Measurements from ENCODE around the gene TULP1. TPM values are rescaled to one million over a fixed set of nuclear protein-coding genes. Genes with fewer than 3 reads are reported as not detected.
A peak's percentile ranks its signal among the peaks of the same experiment; 100 is the strongest.

TULP1 gene
- total and polyA plus RNA-seq, 8 donors: 0.28 TPM; not detected in 7

DNA sequence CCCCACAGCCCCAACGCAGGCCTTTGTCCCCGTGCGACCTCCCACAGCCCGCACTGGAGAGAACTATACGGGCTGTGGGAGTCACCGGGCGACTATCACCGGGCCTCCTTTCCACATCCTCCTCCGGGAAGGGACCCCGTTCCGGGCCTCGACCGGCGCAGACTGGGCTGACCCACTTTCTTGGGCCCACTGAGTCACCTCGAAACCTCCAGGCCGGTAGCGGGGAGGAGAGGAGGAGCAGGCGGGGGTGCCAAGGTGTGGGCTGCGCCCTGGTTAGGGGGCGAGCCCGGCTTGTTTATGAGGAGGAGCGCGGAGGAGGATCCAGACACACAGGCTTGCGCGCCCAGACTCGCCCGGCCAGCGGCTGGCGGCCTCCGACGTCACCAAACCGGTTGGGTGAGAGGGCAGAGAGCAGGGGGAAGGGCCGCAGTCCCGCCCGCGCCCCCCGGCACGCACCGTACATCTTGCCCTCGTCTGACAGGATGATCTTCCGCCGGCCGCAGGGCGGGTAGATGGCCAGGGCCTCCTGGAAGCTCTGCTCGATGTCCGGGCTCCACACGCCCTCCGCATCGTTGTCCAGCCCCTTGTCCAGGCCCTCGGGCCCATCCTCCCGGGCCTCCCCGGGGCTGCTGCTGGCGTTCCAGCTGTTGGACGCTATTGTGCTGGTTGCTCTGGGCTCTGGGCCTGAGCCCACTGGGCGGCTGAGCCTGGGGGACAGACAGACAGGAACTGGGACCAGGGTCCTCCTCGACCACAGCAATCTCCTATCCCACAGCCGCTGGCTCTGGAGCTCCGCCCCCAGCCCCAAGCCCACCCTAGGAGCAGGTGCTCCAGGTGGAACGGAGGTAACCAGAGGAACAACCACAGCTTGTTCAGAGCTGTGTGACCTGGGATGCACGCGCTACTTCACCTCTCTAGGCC is 26.4 kb downstream of the TULP1 start:
- ATAC-seq: peak; percentile 70 to 83 (median 77)
- Histone ChIP-seq H3K36me3 (no peaks in the 10 kb centered on the region), H3K4me3 (peak overlapping the region in 2 of 4 donors; percentile 15 to 16), H3K4me1 (peaks cover 0 to 8% (median 0%) of the 10 kb centered on the region in 3 donors), H3K9me3 (no peaks in the 10 kb centered on the region), H3K27ac (peak overlapping the region in 1 of 4 donors; percentile 57), H3K27me3 (no peaks in the 10 kb centered on the region)
- 45 to 46% methylated on average over 60 to 61 of the region's 61 CpGs for WGBS, 2 donors
- FAIRE-seq: no peak
- intact Hi-C loops (cut with DNase I): no loop called here
- peak; percentile 66 to 83 (median 78) for DNase-seq
- TF ChIP-seq, protein P1, sequence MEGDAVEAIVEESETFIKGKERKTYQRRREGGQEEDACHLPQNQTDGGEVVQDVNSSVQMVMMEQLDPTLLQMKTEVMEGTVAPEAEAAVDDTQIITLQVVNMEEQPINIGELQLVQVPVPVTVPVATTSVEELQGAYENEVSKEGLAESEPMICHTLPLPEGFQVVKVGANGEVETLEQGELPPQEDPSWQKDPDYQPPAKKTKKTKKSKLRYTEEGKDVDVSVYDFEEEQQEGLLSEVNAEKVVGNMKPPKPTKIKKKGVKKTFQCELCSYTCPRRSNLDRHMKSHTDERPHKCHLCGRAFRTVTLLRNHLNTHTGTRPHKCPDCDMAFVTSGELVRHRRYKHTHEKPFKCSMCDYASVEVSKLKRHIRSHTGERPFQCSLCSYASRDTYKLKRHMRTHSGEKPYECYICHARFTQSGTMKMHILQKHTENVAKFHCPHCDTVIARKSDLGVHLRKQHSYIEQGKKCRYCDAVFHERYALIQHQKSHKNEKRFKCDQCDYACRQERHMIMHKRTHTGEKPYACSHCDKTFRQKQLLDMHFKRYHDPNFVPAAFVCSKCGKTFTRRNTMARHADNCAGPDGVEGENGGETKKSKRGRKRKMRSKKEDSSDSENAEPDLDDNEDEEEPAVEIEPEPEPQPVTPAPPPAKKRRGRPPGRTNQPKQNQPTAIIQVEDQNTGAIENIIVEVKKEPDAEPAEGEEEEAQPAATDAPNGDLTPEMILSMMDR (IDR thresholded peaks at IDR 0.05): no peak

DNA sequence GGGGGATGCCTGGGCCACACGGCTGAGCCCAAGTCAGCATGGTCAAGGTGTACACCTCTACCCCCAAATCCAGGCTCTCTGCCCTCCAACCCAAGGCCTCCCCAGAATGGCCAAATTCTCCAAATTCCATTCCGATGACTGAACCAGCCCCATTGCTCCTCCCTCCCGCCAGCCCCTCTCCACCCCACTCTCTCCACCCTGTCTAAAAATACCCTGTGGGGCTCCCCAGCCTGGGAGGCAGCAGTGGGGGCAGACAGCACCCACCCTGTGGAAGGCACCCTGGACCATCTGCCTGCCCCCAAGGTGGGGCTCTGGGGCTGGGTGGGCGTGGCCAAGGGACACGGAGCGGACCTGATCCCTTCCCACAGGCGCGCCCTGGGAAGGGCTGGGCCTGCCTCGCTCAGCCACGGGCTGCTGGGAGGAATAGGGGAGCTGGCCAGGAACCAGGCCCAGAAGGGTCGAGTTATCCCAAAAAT is 27.3 kb downstream of the TULP1 start:
- peaks cover 0 to 7% (median 0%) of the 10 kb centered on the region in 3 donors for H3K4me1 ChIP-seq
- H3K9me3 ChIP-seq: no peaks in the 10 kb centered on the region
- TF ChIP-seq, protein P1 (IDR thresholded peaks at IDR 0.05): no peak
- intact Hi-C loops (cut with DNase I): no loop called here
- peak overlapping the region in 1 of 4 donors; percentile 57 for H3K27ac ChIP-seq
- no peaks in the 10 kb centered on the region for H3K27me3 ChIP-seq
- DNase-seq (no peak), ATAC-seq (peak in 3 of 4 donors; percentile 6 to 26 (median 24)), FAIRE-seq (no peak)
- WGBS, 2 donors: 78 to 87% methylated on average over 11 of the region's 11 CpGs
- H3K4me3 ChIP-seq: no peak overlapping the region
- H3K36me3 ChIP-seq: no peaks in the 10 kb centered on the region

DNA sequence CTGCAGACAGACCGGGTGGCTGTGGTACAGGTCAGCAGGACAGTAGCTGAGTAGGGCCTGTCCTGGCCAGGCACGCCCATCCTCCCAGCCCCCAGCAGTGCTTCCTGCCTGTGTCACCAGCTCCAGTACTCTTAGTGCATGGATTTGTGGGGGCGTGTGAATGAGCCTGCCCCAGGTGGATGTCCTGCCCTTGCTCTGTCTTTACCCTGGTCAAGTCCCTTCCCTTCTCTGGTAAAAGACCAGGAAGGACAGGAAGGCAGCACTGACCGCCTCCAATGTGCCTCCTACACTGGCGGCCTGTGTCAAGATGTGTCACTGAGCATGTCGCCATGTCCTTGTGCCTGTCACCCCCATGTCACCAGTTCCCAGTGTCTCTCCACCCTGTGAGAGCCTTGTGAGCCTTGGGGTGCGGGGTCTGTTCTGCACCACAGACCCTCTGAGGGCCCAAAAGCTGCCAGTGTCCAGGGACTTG is 27.7 kb downstream of the TULP1 start:
- intact Hi-C loops (cut with DNase I): no loop called here
- Histone ChIP-seq H3K9me3 (no peaks in the 10 kb centered on the region), H3K4me1 (peaks cover 0 to 2% (median 0%) of the 10 kb centered on the region in 3 donors), H3K4me3 (no peak overlapping the region), H3K36me3 (no peaks in the 10 kb centered on the region), H3K27ac (no peak overlapping the region), H3K27me3 (no peaks in the 10 kb centered on the region)
- DNase-seq (peak in 1 of 6 donors; percentile 45), ATAC-seq (no peak), FAIRE-seq (no peak)
- WGBS, 2 donors: 92 to 94% methylated on average over 7 of the region's 7 CpGs
- TF ChIP-seq, protein P1 (IDR thresholded peaks at IDR 0.05): no peak

DNA sequence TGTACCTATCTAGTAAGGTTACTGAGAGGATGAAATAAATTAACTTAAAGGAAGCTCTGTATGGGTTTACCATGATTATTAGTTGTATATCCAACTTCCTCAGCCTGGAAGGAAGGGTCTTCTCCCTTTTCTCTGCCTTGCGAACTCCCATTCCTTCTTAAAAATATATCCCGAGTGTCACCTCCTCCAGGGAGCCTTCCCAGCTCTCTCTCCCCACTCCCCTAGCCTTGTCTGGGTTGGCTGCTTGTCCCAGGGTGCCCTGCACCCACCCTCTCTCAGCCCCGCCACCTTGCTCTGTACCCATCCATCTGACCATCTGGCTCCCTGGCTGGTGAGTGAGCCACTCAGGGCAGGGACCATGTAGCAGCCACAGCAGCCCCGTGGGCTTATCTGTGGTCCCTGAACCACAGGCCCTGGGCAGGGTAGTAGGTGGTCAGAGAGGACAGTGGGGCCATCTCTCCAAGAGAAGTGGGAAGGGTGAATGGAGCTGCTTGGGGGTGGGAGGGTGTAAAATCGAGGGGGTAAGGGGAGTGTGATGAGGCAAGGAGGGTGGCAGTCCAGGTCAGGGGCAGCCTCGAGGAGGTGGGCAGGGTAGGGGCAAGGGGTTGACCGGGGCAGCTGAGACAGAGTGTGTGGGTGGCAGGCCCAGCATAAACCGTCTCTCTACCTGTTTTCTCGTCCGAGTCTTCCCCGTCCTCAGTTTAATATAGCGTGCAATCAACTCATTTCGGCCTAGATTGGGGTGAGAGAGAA is 28.6 kb downstream of the TULP1 start:
- H3K27ac ChIP-seq: no peak overlapping the region

More for the DNA sequence above, 28.6 kb downstream of the TULP1 start:
- H3K4me1 ChIP-seq: no peaks in the 10 kb centered on the region
- no peaks in the 10 kb centered on the region for H3K9me3 ChIP-seq
- no peak overlapping the region for H3K4me3 ChIP-seq
- 88 to 91% methylated on average over 13 of the region's 13 CpGs for whole genome bisulfite sequencing, 2 donors
- H3K27me3 ChIP-seq: no peaks in the 10 kb centered on the region
- TF ChIP-seq, protein P1 (IDR thresholded peaks at IDR 0.05): no peak
- ATAC-seq: no peak
- peak in 1 of 6 donors; percentile 44 for DNase-seq
- intact Hi-C loops (cut with DNase I): no loop called here
- no peaks in the 10 kb centered on the region for H3K36me3 ChIP-seq
- FAIRE-seq: no peak
